Measurements from ENCODE around the gene PTPN22.

DNA sequence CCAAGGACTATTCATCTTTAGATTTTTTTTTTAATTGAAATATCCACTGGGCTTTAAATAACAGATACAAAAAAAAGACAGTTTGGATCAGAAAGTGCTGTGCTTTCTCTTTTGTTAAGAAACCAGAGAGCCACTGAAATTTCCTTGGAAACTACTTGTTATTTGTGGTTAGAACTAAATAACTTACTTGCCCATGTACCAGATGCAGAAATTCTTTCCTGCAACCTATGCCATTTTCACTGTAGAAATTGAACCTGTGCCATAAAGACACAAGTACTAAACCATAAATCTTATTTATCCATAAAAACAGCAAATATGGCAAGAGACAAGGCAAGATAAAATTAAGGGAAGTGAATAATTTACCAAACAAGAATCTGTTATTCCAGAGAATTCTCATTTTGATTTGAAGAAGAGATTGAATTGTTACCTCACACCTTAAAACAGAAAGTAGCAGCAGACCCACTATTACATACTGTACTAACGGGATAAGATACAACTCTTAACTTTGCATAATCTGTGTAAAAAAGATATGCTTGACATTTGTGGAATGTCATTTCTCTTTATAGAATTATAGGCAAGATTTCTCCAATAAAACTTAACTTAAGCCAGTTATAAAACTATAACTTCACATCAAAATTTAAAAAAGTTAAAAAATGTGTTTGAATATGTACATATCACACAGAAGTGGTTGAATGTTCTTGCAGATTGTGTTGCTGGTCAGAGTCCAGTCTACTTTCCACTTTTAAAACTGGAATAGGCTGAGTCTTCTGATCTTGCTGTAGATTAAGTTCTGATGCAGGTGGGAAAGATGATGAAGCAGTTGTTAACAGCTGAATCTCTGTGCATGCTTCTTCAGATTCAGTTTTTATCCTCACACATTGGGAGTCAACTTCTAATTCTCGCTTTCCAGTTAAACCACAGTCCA, 105.9 kb downstream of the PTPN22 start:
- TF ChIP-seq, protein P1, sequence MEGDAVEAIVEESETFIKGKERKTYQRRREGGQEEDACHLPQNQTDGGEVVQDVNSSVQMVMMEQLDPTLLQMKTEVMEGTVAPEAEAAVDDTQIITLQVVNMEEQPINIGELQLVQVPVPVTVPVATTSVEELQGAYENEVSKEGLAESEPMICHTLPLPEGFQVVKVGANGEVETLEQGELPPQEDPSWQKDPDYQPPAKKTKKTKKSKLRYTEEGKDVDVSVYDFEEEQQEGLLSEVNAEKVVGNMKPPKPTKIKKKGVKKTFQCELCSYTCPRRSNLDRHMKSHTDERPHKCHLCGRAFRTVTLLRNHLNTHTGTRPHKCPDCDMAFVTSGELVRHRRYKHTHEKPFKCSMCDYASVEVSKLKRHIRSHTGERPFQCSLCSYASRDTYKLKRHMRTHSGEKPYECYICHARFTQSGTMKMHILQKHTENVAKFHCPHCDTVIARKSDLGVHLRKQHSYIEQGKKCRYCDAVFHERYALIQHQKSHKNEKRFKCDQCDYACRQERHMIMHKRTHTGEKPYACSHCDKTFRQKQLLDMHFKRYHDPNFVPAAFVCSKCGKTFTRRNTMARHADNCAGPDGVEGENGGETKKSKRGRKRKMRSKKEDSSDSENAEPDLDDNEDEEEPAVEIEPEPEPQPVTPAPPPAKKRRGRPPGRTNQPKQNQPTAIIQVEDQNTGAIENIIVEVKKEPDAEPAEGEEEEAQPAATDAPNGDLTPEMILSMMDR (IDR thresholded peaks at IDR 0.05) = no peak
- TF ChIP-seq POLR2A (IDR thresholded peaks at IDR 0.05) (no peak), POLR2AphosphoS5 (IDR thresholded peaks at IDR 0.05) (no peak), EP300 (IDR thresholded peaks at IDR 0.05) (no peak)

Data from sigmoid colon (tissue), 4 donors.